ENCODE measurements around the gene SNAP25. TPM values are rescaled to one million over a fixed set of nuclear protein-coding genes. Genes with fewer than 3 reads are reported as not detected.

Gene SNAP25
- total RNA-seq, 3 donors from 2014 or later = 0.80 to 10.5 (median 1.1) TPM

- ATAC-seq = no peak
- no peak overlapping the region for H3K4me3 ChIP-seq
- TF ChIP-seq CTCF (IDR thresholded peaks at IDR 0.05) = no peak
- intact Hi-C loops (cut with DNase I, micrococcal nuclease) = no loop called here
- H3K36me3 ChIP-seq (ENCODE audit: low read depth) = no peaks in the 10 kb centered on the region
- no peaks in the 10 kb centered on the region for H3K4me1 ChIP-seq (ENCODE audit: low read depth)
- no peaks in the 10 kb centered on the region for H3K9me3 ChIP-seq
- no peak for DNase-seq
Observed at GRCh38 chr20:10263385-10264165, 44.9 kb downstream of the SNAP25 start.

GRCh38 chr20:10264166-10264558, 45.5 kb downstream of the SNAP25 start:
- intact Hi-C loops (cut with DNase I, micrococcal nuclease) = no loop called here
- no peaks in the 10 kb centered on the region for H3K9me3 ChIP-seq
- H3K36me3 ChIP-seq (ENCODE audit: low read depth) = no peaks in the 10 kb centered on the region
- H3K4me3 ChIP-seq = no peak overlapping the region
- ATAC-seq = no peak
- TF ChIP-seq CTCF (IDR thresholded peaks at IDR 0.05) = no peak
- no peaks in the 10 kb centered on the region for H3K4me1 ChIP-seq (ENCODE audit: low read depth)
- no peak for DNase-seq

DNA sequence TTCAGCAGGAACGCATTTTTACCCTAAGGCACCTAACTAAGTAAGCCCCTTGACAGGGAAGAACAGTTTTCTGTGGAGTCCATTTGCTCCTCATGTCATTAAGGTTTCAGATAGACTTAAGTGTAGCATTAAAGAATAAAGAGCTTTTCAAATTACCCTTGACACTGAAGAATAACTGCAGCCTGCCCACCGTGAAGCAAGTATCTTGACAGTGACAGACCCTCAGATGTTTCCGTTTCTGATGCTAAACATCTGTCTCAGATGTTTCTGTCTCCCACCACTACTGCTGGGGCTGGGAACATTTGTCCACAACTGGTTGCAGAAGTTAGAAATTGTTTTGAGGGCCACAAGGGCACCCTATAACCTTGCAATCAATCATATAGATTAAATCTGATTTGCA, 50.0 kb downstream of the SNAP25 start:
- ATAC-seq = no peak
- Histone ChIP-seq H3K4me3 (no peak overlapping the region), H3K4me1 (ENCODE audit: low read depth) (no peaks in the 10 kb centered on the region), H3K9me3 (no peaks in the 10 kb centered on the region), H3K36me3 (ENCODE audit: low read depth) (no peaks in the 10 kb centered on the region)
- TF ChIP-seq CTCF (IDR thresholded peaks at IDR 0.05) = no peak
- intact Hi-C loops (cut with DNase I, micrococcal nuclease) = no loop called here
- no peak for DNase-seq

DNA sequence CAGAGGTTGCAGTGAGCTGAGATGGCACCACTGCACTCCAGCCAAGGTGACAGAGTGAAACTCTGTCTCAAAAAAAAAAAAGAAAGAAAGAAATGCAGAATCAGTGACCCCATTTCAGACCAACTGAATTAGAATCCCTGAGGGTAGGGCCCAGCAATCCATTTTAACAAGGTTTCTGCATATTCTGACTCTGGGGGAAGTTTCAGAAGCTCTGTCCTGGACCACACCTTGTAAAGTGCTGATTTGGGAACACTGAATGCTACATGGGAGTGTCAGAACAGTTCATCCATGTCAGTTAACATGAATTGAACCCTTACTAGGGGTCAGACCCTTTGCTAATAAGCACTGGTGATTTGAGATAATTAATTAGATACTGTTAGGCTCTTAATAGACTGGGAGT, 52.0 kb downstream of the SNAP25 start:
- H3K4me1 ChIP-seq (ENCODE audit: low read depth) = no peaks in the 10 kb centered on the region
- intact Hi-C loops (cut with DNase I, micrococcal nuclease) = no loop called here
- DNase-seq (no peak), ATAC-seq (no peak)
- no peaks in the 10 kb centered on the region for H3K36me3 ChIP-seq (ENCODE audit: low read depth)
- no peaks in the 10 kb centered on the region for H3K9me3 ChIP-seq
- no peak for TF ChIP-seq CTCF (IDR thresholded peaks at IDR 0.05)
- H3K4me3 ChIP-seq = no peak overlapping the region

DNA sequence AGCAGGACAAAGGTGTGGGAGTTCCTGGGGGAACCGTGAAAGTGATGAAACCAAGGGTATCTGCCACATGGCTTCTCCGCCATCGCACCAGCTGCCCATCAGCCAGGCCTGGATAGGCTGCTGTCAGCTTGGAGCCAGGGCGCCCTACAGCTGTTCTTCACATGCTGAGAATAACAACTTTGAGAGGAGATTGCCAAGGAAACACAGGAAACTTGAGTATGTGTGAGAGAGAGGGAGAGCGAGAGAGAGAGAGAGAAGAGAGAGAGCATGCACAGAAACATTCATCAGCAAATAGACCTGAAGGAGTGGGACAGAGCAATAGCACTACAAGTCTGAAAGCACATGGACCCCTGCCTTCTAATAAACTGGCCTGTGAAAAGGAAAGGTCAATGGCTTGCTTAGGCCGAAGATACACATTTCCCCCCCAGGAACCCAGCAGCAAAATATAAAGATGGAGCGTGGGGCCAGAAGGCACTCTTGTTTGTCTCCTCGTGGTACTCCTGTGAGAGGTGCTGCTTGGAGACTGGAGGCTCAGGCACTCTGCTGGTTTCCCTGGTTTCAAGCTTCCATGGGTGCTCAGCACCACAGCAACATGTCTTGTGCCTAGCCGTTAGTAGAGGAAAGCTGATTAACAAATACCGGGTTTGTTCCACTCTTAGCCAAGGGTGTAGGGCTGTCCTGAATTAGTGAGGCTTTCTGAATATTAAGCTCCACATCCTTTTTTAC, 53.0 kb downstream of the SNAP25 start:
- Histone ChIP-seq H3K4me1 (ENCODE audit: low read depth) (no peaks in the 10 kb centered on the region), H3K4me3 (no peak overlapping the region), H3K36me3 (ENCODE audit: low read depth) (no peaks in the 10 kb centered on the region), H3K9me3 (no peaks in the 10 kb centered on the region)
- no peak for TF ChIP-seq CTCF (IDR thresholded peaks at IDR 0.05)
- no peak for DNase-seq
- intact Hi-C loops (cut with DNase I, micrococcal nuclease) = no loop called here
- no peak for ATAC-seq
